ENCODE results near the gene SGCD.

Gene SGCD

DNA sequence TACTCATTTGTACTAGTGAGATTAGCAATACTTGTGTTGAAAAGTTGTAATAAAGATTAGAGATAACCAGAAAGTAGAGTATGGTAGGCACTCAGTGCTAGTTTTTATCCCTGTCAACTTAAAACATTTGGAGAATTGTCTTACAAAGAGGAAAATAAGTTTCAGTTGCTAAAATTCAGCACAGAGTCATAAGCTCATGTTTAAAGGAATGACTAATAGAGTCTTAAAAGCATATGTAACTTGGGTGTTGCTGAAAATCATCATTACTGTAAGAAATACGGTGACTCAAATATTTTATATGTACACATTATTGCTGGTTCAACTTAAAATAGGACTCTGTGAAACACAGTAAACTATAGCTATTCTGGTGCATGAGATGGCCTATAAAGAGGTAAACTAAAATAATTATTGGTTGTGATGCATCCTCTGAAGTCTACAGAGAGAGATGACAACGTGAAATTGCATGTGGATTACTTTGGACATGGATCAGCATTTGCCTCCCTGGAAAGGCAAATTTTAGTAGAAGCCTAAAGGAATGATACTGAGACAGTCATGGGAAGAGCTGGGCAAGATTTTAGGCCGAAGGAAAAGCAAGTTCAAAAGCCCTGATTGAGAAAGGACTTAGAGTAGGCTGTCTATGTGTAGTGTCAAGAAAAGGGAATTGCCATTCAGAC, 34.6 kb downstream of the SGCD start:
- TF ChIP-seq, protein P1, sequence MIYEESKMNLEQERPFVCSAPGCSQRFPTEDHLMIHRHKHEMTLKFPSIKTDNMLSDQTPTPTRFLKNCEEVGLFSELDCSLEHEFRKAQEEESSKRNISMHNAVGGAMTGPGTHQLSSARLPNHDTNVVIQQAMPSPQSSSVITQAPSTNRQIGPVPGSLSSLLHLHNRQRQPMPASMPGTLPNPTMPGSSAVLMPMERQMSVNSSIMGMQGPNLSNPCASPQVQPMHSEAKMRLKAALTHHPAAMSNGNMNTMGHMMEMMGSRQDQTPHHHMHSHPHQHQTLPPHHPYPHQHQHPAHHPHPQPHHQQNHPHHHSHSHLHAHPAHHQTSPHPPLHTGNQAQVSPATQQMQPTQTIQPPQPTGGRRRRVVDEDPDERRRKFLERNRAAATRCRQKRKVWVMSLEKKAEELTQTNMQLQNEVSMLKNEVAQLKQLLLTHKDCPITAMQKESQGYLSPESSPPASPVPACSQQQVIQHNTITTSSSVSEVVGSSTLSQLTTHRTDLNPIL (CRISPR knock-in tag; IDR thresholded peaks at IDR 0.05; ENCODE audit: low read depth) = no peak
- no peak for TF ChIP-seq ISL1 (CRISPR knock-in tag; IDR thresholded peaks at IDR 0.05)
- TF ChIP-seq ARNTL (CRISPR knock-in tag; IDR thresholded peaks at IDR 0.05; ENCODE audit: borderline replicate concordance, low read depth) = no peak
- no peak for TF ChIP-seq ZC3H10 (CRISPR knock-in tag; IDR thresholded peaks at IDR 0.05)
- no peak for TF ChIP-seq SNAI2 (CRISPR knock-in tag; IDR thresholded peaks at IDR 0.05)
- TF ChIP-seq RARB (CRISPR knock-in tag; IDR thresholded peaks at IDR 0.05) = no peak
- no peak for TF ChIP-seq ESRRG (CRISPR knock-in tag; IDR thresholded peaks at IDR 0.05)
- no peak for ATAC-seq

DNA sequence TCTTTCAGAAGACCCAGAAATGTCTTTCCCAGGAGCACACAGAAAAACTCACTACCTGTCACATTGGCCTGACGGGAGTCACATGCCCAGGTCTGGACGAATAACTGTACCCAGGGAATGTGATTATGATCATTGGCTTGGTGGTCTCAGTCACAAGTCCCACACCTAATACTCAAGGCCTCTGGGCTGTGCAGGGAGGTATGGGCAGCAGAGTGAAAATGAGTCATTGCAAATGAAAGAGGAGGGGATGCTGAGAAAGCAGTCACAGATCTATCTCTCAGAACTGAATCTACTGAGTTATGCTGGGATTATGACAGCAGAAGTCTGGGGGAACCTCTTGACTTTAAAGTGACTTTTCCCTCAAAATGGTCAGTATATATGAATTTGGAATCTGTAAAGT, 36.9 kb downstream of the SGCD start:
- no peak for ATAC-seq
- TF ChIP-seq TOX (CRISPR knock-in tag; IDR thresholded peaks at IDR 0.05; ENCODE audit: borderline replicate concordance) (no peak), RARB (CRISPR knock-in tag; IDR thresholded peaks at IDR 0.05) (no peak), ZNF70 (CRISPR knock-in tag; IDR thresholded peaks at IDR 0.05) (no peak), OSR1 (CRISPR knock-in tag; IDR thresholded peaks at IDR 0.05) (no peak), TCF4 (CRISPR knock-in tag; IDR thresholded peaks at IDR 0.05; ENCODE audit: borderline replicate concordance) (no peak), ZNF8 (CRISPR knock-in tag; IDR thresholded peaks at IDR 0.05) (no peak), ZC3H10 (CRISPR knock-in tag; IDR thresholded peaks at IDR 0.05) (no peak), CSDC2 (CRISPR knock-in tag; IDR thresholded peaks at IDR 0.05) (no peak), GLIS3 (CRISPR knock-in tag; IDR thresholded peaks at IDR 0.05) (no peak), ZFP3 (CRISPR knock-in tag; IDR thresholded peaks at IDR 0.05) (no peak), ZFP30 (CRISPR knock-in tag; IDR thresholded peaks at IDR 0.05) (no peak), ESRRG (CRISPR knock-in tag; IDR thresholded peaks at IDR 0.05) (no peak), PPARA (CRISPR knock-in tag; IDR thresholded peaks at IDR 0.05; ENCODE audit: borderline replicate concordance) (no peak), SNAI2 (CRISPR knock-in tag; IDR thresholded peaks at IDR 0.05) (no peak)
- TF ChIP-seq, protein P1 (CRISPR knock-in tag; IDR thresholded peaks at IDR 0.05; ENCODE audit: low read depth) = no peak
- TF ChIP-seq, protein P2, sequence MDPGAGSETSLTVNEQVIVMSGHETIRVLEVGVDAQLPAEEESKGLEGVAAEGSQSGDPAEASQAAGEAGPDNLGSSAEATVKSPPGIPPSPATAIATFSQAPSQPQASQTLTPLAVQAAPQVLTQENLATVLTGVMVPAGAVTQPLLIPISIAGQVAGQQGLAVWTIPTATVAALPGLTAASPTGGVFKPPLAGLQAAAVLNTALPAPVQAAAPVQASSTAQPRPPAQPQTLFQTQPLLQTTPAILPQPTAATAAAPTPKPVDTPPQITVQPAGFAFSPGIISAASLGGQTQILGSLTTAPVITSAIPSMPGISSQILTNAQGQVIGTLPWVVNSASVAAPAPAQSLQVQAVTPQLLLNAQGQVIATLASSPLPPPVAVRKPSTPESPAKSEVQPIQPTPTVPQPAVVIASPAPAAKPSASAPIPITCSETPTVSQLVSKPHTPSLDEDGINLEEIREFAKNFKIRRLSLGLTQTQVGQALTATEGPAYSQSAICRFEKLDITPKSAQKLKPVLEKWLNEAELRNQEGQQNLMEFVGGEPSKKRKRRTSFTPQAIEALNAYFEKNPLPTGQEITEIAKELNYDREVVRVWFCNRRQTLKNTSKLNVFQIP (CRISPR knock-in tag; IDR thresholded peaks at IDR 0.05; ENCODE audit: borderline replicate concordance, low read depth) = no peak
- TF ChIP-seq, protein P3, sequence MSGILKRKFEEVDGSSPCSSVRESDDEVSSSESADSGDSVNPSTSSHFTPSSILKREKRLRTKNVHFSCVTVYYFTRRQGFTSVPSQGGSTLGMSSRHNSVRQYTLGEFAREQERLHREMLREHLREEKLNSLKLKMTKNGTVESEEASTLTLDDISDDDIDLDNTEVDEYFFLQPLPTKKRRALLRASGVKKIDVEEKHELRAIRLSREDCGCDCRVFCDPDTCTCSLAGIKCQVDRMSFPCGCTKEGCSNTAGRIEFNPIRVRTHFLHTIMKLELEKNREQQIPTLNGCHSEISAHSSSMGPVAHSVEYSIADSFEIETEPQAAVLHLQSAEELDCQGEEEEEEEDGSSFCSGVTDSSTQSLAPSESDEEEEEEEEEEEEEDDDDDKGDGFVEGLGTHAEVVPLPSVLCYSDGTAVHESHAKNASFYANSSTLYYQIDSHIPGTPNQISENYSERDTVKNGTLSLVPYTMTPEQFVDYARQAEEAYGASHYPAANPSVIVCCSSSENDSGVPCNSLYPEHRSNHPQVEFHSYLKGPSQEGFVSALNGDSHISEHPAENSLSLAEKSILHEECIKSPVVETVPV (CRISPR knock-in tag; IDR thresholded peaks at IDR 0.05) = no peak

DNA sequence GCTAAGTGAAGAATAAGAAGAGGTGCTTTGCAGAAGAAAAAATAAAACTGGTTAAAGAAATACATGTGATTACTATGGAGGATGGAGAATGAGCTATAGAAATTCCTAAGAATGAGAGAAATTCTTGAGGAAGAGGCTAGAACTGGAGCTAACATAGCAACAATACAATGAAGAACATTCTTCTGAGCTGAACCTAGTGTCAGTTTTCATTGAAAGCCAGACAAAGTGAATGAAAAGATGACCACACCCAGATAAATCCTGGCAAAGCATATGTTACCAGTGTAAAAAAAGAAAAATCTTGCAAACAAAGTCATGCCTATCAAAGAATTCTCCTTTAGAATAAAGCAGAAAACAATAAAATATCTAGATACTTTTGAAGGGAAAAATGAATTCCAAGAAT, 39.6 kb downstream of the SGCD start:
- TF ChIP-seq BACH2 (CRISPR knock-in tag; IDR thresholded peaks at IDR 0.05; ENCODE audit: borderline replicate concordance) (no peak), ESRRG (CRISPR knock-in tag; IDR thresholded peaks at IDR 0.05) (no peak), ZFP3 (CRISPR knock-in tag; IDR thresholded peaks at IDR 0.05) (no peak), ZC3H10 (CRISPR knock-in tag; IDR thresholded peaks at IDR 0.05) (no peak), CSDC2 (CRISPR knock-in tag; IDR thresholded peaks at IDR 0.05) (no peak), PPARA (CRISPR knock-in tag; IDR thresholded peaks at IDR 0.05; ENCODE audit: borderline replicate concordance) (no peak), SNAI2 (CRISPR knock-in tag; IDR thresholded peaks at IDR 0.05) (no peak), ZNF70 (CRISPR knock-in tag; IDR thresholded peaks at IDR 0.05) (no peak)
- TF ChIP-seq, protein P4, sequence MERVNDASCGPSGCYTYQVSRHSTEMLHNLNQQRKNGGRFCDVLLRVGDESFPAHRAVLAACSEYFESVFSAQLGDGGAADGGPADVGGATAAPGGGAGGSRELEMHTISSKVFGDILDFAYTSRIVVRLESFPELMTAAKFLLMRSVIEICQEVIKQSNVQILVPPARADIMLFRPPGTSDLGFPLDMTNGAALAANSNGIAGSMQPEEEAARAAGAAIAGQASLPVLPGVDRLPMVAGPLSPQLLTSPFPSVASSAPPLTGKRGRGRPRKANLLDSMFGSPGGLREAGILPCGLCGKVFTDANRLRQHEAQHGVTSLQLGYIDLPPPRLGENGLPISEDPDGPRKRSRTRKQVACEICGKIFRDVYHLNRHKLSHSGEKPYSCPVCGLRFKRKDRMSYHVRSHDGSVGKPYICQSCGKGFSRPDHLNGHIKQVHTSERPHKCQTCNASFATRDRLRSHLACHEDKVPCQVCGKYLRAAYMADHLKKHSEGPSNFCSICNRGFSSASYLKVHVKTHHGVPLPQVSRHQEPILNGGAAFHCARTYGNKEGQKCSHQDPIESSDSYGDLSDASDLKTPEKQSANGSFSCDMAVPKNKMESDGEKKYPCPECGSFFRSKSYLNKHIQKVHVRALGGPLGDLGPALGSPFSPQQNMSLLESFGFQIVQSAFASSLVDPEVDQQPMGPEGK (CRISPR knock-in tag; IDR thresholded peaks at IDR 0.05; ENCODE audit: borderline replicate concordance) = no peak
- TF ChIP-seq, protein P3 (CRISPR knock-in tag; IDR thresholded peaks at IDR 0.05) = no peak
- ATAC-seq = no peak
